Vagina (tissue), 2 donors: ENCODE data around the gene NTM.

Source experiments
- CTCF ChIP-seq, 3 experiments: fragments of 450-650 bp in 2 of 3; fragments of 200-600 bp in 1 of 3; sonication (generic) in 1 of 3; IDR thresholded peaks; one replicate each; pipeline ENCODE4 v1.5.1; 2017 to 2019; ENCODE audit warnings: antibody characterized with exemption in 3 of 3, mild to moderate bottlenecking in 2 of 3, moderate library complexity in 2 of 3
- POLR2A ChIP-seq, 2 donors: fragments of 450-650 bp; IDR thresholded peaks; one replicate each; pipeline ENCODE4 v1.6.1; 2017; ENCODE audit warnings: antibody characterized with exemption in 2 of 2, mild to moderate bottlenecking in 2 of 2, moderate library complexity in 2 of 2
- POLR2AphosphoS5 ChIP-seq, 2 donors: sonication (generic); formaldehyde crosslinking; IDR thresholded peaks; one replicate each; pipeline ENCODE4 v1.9.0; 2017; ENCODE audit warnings: antibody characterized with exemption in 2 of 2, mild to moderate bottlenecking in 2 of 2, low read depth in 1 of 2; ENCODE audit not compliant: insufficient read depth in 1 of 2

GRCh38 chr11:131682373-131683015 lies 312.1 kb downstream of the NTM start:
- TF ChIP-seq POLR2A (IDR thresholded peaks at IDR 0.05) (no peak), POLR2AphosphoS5 (IDR thresholded peaks at IDR 0.05; ENCODE audit: insufficient read depth in 1 of 2, low read depth in 1 of 2) (no peak), CTCF (IDR thresholded peaks at IDR 0.05) (no peak)
